ENCODE data around the gene MRGPRG.

GRCh38 chr11:3190600-3190999, 28.0 kb downstream of the MRGPRG start:
- no peak for TF ChIP-seq CTCF (IDR thresholded peaks at IDR 0.05)
- TF ChIP-seq KAT7 (CRISPR knock-in tag; IDR thresholded peaks at IDR 0.05; ENCODE audit: borderline replicate concordance) = no peak
- no peak for TF ChIP-seq ZNF121 (CRISPR knock-in tag; IDR thresholded peaks at IDR 0.05)
- TF ChIP-seq TCF7 (CRISPR knock-in tag; IDR thresholded peaks at IDR 0.05; ENCODE audit: low read depth) = no peak
